Left colon (tissue), 2 donors: ENCODE results near the gene MED10. TPM values are rescaled to one million over a fixed set of nuclear protein-coding genes. Genes with fewer than 3 reads are reported as not detected.

ENCODE experiments used
- ATAC-seq: fragments of 200-7000 bp; cut with Tn5 transposase; one replicate; pipeline ENCODE4 v1.9.1; 2020; ENCODE audit warnings: mild to moderate bottlenecking, moderate library complexity
- DNase-seq, 2 donors: peaks; one replicate each; pipeline ENCODE4 v3.0.0-alpha.2; 2020
- intact Hi-C, 2 donors: fragments of 100-400 bp; cut with DNase I in 1 of 2; cut with micrococcal nuclease in 1 of 2; formaldehyde crosslinking; loops; one replicate each; pipeline versions ENCODE4 v1.11.2 to v1.14.0; 2022; cut with DNase I, micrococcal nuclease
- long read RNA-seq: library from polyadenylated mRNA; unstranded; transcript quantifications from one replicate; pipeline ENCODE4 v2.0.0, GENCODE V29; 2021
- total RNA-seq, 2 donors: library from RNA; stranded (reverse); fragmentation: NEBNext Ultra II Directional; extraction: Animal tissue kit (Norgen Biotek cat#: 25700); gene quantifications; one replicate each; pipeline ENCODE4 v1.2.1, GENCODE V29; 2021
- donor health status: DM: no; HTN: no; CAD: no.
- donor health status: DM: yes; HTN: yes; CAD: no.

The MED10 gene
- total RNA-seq: 10 to 100 TPM; 23.9 to 30.0 TPM
- long read RNA-seq, transcript MED10-201 (4 exons, 1,141 nt): major isoform, 32 of 38 reads
- long read RNA-seq, partial matches to known transcripts: 0 of 38 reads
- long read RNA-seq, other reads (novel, unspliced or antisense): 4 of 38 reads

- intact Hi-C loops: no loop called here
- ATAC-seq: peak; percentile 99
- peak; percentile 95 to 96 for DNase-seq
Measured at GRCh38 chr5:6377905-6378765, at the start of gene MED10. MED10 (minus strand) TSS chr5:6378547; CDS start chr5:6378483, 64 bp downstream.

DNA sequence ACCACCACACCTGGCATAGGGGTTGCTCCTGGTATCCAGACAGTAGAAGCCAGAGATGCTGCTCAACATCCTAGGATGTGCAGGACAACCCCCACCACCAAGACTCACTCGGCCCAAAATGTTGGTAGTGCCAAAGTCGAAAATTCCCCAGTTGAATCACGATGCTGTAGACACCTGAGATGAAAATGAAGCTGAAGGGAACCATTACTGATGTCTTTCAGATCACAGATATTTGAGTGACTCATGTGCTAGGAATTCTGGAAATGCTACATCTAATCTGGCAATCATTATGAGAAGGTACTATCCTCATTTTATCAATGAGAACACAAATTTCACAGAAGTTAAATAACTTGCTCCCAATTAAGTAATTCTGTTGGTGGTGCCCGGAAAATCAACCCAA lies 49.3 kb upstream of the MED10 start:
- no peak for ATAC-seq
- intact Hi-C loops: no loop called here
- DNase-seq: no peak

- DNase-seq (no peak), ATAC-seq (no peak)
- intact Hi-C loops: no loop called here
Measured at GRCh38 chr5:6424700-6425099, 46.4 kb upstream of the MED10 start.

- no peak for ATAC-seq
- intact Hi-C loops: no loop called here
- no peak for DNase-seq
Measured at GRCh38 chr5:6424110-6424659, 45.8 kb upstream of the MED10 start.

DNA sequence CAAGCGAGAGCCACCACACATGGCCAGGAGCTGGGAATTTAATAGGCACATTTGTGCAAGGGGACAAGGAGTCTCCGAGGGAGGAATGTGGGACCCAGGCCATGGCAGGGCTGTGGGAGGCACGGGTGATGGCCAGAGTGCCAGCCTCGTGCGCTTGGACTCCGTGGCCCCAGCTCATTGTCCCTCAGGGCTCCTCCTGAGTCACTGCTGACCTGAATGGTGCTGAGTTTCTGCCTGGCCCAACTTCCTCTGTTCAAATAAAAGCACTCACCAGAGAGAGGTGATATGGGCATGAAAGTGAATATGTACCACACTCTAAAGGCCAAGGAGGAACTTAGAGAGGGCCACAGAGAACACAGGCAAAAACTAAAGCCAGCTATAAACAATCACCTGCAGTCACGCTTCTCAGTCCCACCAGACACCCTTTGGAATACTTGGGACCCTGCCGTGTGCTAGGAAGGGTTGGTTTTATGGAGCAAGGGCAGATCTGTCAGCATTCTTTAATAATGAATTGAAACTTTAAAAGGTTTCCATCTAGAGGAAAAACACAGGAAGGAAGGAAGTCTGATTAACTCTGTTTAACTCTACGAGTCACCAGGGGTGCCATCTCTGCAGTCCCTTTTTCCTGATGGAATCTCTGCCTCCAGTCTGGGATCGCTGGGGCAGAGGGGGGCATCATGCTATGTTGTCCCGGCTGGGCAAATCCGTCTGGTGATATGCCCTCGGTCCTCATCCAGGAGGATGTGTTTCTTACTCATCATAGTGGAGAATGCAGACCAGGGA lies 45.2 kb upstream of the MED10 start:
- DNase-seq: no peak
- no peak for ATAC-seq
- intact Hi-C loops: no loop called here

DNA sequence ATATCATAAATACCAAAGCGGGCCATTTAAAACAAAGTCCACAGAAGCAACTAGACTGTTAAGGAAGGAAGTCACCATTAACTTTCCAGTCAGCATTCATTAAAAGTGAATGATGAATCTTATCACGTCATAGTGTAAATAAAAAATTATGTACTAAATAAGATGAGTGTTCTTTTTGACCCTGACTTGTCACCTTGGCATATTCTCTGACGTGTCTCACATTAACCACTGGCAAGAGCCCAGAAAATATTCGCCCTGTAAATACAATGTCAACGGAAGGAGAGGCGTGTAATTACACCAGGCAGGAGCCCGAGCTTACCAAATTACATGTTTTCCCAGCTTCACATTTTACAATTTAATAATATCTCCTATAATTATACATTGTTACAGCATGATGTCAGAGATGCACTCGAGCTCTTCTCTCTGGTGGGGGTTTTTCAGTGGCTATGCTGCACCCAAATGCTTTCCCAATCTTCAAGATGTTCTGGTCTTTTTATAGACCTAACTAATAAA lies 41.0 kb upstream of the MED10 start:
- intact Hi-C loops: no loop called here
- ATAC-seq (peak; percentile 26), DNase-seq (no peak)

DNA sequence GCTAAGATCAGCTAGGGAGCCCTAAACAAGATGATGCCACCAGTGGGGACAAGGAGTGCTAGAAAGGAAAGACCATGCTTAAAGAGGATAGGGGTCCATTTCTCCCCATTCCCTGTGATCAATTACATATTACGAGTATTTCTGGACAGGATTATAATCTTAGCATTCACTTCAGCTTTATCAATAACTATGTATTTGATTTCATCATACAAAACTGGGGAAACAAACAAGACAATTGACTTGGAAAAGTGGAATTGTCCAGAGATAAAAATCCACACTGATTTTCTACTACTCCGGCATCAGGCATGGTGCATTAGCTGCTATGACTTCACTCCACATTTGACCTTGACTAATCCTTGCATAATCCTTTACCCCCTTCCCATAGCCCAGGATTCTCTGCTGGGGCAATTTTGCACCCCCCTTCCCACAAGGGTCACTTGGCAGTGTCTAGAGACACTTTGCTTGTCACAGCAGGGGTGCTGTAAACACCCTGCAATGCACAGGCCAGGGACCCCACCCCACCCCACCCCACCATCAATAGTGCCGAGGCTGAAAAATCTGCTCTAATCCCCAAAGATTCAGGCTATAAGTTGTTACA lies 40.4 kb upstream of the MED10 start:
- DNase-seq: no peak
- intact Hi-C loops: no loop called here
- ATAC-seq: no peak

DNA sequence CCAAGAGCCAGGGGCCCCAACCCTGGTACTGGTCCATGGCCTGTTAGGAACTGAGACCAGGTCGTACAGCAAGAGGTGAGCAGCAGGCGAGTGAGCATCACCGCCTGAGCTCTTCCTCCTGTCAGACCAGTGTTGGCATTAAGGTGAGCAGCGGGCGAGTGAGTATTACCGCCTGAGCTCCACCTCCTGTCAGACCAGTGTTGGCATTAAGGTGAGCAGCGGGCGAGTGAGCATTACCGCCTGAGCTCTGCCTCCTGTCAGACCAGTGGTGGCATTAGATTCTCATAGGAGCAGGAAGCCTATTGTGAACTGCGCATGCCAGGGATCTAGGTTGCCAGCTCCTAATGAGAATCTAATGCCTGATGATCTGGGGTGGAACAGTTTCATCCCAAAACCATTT lies 39.3 kb upstream of the MED10 start:
- intact Hi-C loops: no loop called here
- DNase-seq (no peak), ATAC-seq (no peak)

GRCh38 chr5:6412811-6413210 lies 34.5 kb upstream of the MED10 start:
- intact Hi-C loops: no loop called here
- ATAC-seq: no peak
- no peak for DNase-seq

- intact Hi-C loops: no loop called here
- DNase-seq (no peak), ATAC-seq (no peak)
Measured at GRCh38 chr5:6411141-6411540, 32.8 kb upstream of the MED10 start.

DNA sequence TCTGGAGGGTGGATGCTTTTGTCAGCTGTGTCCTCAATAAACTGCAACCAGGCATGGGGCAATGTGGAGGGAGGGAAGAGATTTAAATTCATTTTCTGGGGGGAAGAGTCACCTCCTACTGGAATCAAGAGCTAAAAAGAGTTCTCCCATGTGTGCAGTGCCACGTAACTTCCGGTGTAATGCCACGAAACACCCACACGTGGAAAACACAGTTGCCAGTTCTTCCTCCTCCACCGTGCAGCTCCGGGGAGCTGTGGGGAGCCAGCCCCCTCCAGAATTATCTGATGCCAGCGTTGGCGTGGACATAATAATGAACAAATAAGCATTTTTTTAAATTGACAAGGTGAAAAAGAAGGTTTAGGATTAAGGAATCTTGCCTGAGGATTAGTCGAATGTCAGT lies 32.1 kb upstream of the MED10 start:
- DNase-seq (no peak), ATAC-seq (no peak)
- intact Hi-C loops: no loop called here

GRCh38 chr5:6408627-6409446 lies 30.5 kb upstream of the MED10 start:
- intact Hi-C loops: no loop called here

GRCh38 chr5:6408260-6408596 lies 29.9 kb upstream of the MED10 start:
- intact Hi-C loops: no loop called here
- ATAC-seq (no peak), DNase-seq (no peak)

More at GRCh38 chr5:6408627-6409446, 30.5 kb upstream of the MED10 start:
- ATAC-seq (no peak), DNase-seq (no peak)

DNA sequence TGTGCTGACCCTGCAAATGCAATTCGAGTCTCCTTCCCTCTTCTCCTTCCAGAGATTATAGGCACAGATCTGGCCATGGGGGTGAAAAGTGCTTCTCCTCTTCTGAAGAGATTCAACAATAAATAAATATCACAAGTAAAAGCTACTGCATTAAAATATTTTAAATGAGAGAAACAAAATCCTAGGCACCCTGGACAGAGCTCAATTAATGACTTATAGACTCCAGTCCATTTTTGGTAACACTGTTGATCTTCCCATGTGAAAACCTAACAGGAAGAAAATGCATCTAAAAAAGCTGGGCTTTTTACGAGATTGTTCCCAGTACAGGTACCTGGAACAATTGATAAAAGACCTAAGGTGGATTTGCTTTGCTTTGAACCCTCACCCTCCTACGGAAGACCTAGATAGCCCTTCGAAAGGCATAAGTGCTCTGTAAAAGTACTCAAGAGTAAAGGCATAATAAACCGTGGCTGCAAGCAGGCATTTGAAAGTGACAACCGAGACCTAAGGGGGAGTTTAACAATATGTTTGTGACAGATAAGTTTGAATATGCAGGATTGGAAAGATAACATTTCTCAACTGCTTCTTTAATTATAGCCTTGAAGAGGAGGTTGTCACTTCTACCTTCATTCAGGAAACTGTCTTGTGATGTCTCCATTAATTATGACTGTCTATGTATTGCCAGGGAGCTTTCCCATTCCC lies 29.4 kb upstream of the MED10 start:
- intact Hi-C loops: no loop called here
- no peak for ATAC-seq
- DNase-seq: no peak

DNA sequence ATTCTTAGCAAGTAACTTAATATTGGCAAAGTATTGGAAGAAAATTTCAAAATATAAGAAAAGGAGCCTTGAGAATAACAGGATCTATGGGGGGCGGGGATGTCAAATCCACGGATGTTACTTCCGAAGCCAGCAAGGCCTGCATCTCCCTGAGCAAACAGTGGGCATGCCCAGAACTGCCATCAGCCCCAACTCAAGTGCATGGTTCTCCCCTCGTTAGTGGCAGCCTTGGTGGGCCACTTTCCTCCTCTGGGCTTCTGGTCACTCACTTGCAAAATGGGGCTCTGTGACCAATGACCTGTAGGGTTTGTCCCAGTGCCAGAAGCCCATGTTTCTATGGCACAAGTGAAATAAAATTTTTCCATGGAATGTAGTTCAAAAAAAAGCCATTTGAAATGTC lies 27.2 kb upstream of the MED10 start:
- DNase-seq (no peak), ATAC-seq (no peak)
- intact Hi-C loops: no loop called here

DNA sequence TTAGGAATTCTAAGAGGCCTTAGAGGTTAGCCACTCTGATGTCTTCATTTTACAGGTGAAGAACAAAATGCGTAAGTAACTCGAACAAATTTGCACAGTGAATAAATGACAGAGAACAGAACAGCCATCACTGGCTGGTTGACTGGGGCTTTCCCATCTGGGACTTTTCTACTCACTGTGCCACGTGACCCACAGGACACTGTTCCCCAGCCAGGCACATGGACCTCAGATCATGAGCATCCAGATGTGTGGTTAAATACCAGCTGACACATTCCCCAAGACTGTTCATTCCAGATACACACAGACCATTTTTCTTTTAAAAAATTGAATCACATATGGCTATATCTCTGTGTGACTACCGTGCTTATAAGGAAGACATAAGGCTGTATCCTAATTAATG lies 25.8 kb upstream of the MED10 start:
- ATAC-seq: no peak
- intact Hi-C loops: no loop called here
- no peak for DNase-seq

DNA sequence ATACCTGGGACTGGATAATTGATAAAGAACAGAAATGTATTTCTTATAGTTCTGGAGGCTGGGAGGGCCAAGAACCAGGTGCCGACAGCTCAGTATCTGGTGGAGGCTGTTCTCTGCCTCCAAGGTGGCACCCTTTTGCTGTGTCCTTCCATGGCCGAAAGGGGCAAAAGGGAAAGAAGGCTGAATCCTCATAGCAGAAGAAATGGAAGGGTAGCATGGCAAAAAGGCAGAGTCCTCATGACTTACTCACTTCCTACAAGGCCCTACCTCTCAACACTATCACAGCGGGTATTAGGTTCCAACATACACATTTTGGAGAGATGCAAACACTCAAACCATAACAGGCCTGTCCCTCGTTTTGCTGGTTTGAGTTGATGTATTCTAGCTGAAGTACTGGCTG lies 25.1 kb upstream of the MED10 start:
- DNase-seq: no peak
- no peak for ATAC-seq
- intact Hi-C loops: no loop called here

DNA sequence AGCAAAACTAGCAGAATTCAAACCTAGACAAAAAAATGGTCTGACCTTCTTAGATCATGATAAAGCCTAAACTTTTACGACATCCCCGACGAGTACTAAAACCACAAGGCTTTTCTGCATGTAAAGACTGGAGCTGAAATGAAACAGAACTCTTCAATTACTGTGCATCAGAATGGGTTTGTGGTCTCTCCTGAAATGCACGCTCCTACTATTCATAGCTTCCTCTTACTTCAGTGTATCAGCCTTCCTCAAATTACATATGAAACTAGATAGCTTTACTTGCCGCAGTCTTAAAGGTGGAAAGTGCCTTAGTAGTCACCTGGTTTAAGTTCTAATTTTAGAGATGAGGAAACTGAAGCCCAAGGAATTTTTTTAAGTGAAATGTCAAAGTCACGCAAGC lies 24.6 kb upstream of the MED10 start:
- no peak for ATAC-seq
- intact Hi-C loops: no loop called here
- DNase-seq: no peak
